ENCODE results near the gene MACROD2. TPM values are rescaled to one million over a fixed set of nuclear protein-coding genes. Genes with fewer than 3 reads are reported as not detected.

Gene MACROD2
- total and polyA plus RNA-seq, 2 of the 4 experiments (the other 2 are of a cell fraction): not detected

- no peaks in the 10 kb centered on the region for H3K36me3 ChIP-seq (ENCODE audit: control insufficient read depth, insufficient read depth, low read length)
- H2BK15ac ChIP-seq (ENCODE audit: low read depth, low read length): no peak overlapping the region
- no peak overlapping the region for H2BK20ac ChIP-seq (ENCODE audit: low read depth, low read length)
- no peaks in the 10 kb centered on the region for H3K4me1 ChIP-seq (ENCODE audit: control insufficient read depth, insufficient read depth, low read length)
- H3K4me3 ChIP-seq (ENCODE audit: insufficient read depth, low read depth, low read length): no peak overlapping the region
- ChIA-PET POLR2A (ENCODE audit: unreplicated experiment) (no interaction called here), CTCF (no interaction called here)
- H3K56ac ChIP-seq (ENCODE audit: extremely low read depth, insufficient read depth, low read length): no peak overlapping the region
- no peaks in the 10 kb centered on the region for H4K20me1 ChIP-seq (ENCODE audit: insufficient read depth, low read length)
- H3K9me3 ChIP-seq (ENCODE audit: control insufficient read depth, insufficient read depth, low read length): peaks cover 3% of the 10 kb centered on the region; the same call in 1 of the 2 replicates
- H3K9me1 ChIP-seq (ENCODE audit: insufficient read depth, low read length): no peaks in the 10 kb centered on the region
- H2AK5ac ChIP-seq (ENCODE audit: low read depth, low read length): no peak overlapping the region
- DNase-seq: no peak
- no peak overlapping the region for H3K4me2 ChIP-seq (ENCODE audit: low read depth, low read length)
- H2BK5ac ChIP-seq (ENCODE audit: low read depth, low read length, poor library complexity, severe bottlenecking): no peak overlapping the region
- no peak overlapping the region for H2AFZ ChIP-seq (replicated peaks; ENCODE audit: low read length, poor library complexity)
- no peak overlapping the region for H4K8ac ChIP-seq (ENCODE audit: low read depth in 2 of 2, low read length in 2 of 2)
- BruUV-seq (replicated peaks): no TSS peak
- dilution Hi-C loops (cut with HindIII; ENCODE audit: low sequenced_read_pairs, unreplicated experiment) (no loop called here), intact Hi-C loops (cut with micrococcal nuclease) (no loop called here), in situ Hi-C loops (cut with MboI; ENCODE audit: low sequenced_read_pairs) (no loop called here)
- no peak overlapping the region for H3K9ac ChIP-seq (ENCODE audit: low read depth, low read length)
- H3K79me1 ChIP-seq (ENCODE audit: low read depth in 1 of 2, low read length in 2 of 2): no peaks in the 10 kb centered on the region
- no peak overlapping the region for H3K14ac ChIP-seq (replicated peaks; ENCODE audit: low read depth, low read length)
- no peak overlapping the region for H4K91ac ChIP-seq (ENCODE audit: insufficient read depth, low read depth, low read length)
- TF ChIP-seq RAD21 (IDR thresholded peaks at IDR 0.05; ENCODE audit: low read length) (no peak), POLR2A (IDR thresholded peaks at IDR 0.05; ENCODE audit: low read depth, low read length) (no peak), SMC3 (IDR thresholded peaks at IDR 0.05; ENCODE audit: low read depth, low read length) (no peak), CEBPB (IDR thresholded peaks at IDR 0.05; ENCODE audit: low read depth, low read length) (no peak), NFE2L2 (IDR thresholded peaks at IDR 0.05; ENCODE audit: low read depth, low read length) (no peak), FOS (IDR thresholded peaks at IDR 0.05; ENCODE audit: low read depth, low read length) (no peak), MXI1 (IDR thresholded peaks at IDR 0.05; ENCODE audit: borderline replicate concordance, low read depth, low read length) (no peak), CTCF (conservative IDR thresholded peaks at IDR 0.05; ENCODE audit: low read depth, low read length) (no peak), MAFK (IDR thresholded peaks at IDR 0.05; ENCODE audit: low read depth, low read length) (no peak), CHD1 (IDR thresholded peaks at IDR 0.05; ENCODE audit: low read depth, low read length) (no peak), RCOR1 (IDR thresholded peaks at IDR 0.05; ENCODE audit: insufficient replicate concordance, low read length) (no peak), MAZ (IDR thresholded peaks at IDR 0.05; ENCODE audit: borderline replicate concordance, low read depth, low read length) (no peak)
- TF ChIP-seq, protein P1, sequence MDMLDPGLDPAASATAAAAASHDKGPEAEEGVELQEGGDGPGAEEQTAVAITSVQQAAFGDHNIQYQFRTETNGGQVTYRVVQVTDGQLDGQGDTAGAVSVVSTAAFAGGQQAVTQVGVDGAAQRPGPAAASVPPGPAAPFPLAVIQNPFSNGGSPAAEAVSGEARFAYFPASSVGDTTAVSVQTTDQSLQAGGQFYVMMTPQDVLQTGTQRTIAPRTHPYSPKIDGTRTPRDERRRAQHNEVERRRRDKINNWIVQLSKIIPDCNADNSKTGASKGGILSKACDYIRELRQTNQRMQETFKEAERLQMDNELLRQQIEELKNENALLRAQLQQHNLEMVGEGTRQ (IDR thresholded peaks at IDR 0.05; ENCODE audit: low read depth, low read length): no peak
- TF ChIP-seq, protein P2, sequence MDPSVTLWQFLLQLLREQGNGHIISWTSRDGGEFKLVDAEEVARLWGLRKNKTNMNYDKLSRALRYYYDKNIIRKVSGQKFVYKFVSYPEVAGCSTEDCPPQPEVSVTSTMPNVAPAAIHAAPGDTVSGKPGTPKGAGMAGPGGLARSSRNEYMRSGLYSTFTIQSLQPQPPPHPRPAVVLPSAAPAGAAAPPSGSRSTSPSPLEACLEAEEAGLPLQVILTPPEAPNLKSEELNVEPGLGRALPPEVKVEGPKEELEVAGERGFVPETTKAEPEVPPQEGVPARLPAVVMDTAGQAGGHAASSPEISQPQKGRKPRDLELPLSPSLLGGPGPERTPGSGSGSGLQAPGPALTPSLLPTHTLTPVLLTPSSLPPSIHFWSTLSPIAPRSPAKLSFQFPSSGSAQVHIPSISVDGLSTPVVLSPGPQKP (IDR thresholded peaks at IDR 0.05; ENCODE audit: borderline replicate concordance, low read depth, low read length): no peak
- H3K27me3 ChIP-seq (ENCODE audit: control insufficient read depth, insufficient read depth, low read length): no peaks in the 10 kb centered on the region
- H4K5ac ChIP-seq (ENCODE audit: low read depth, low read length): no peak overlapping the region
- H3K27ac ChIP-seq (ENCODE audit: insufficient read depth, low read length): no peak overlapping the region
- H2BK120ac ChIP-seq (ENCODE audit: low read depth, low read length): no peak overlapping the region
- no peak overlapping the region for H3K4ac ChIP-seq (ENCODE audit: low read depth, low read length)
- no peak for ATAC-seq (ENCODE audit: low read depth)
- H3K23ac ChIP-seq (ENCODE audit: low read depth, low read length): no peak overlapping the region
- no peak overlapping the region for H2AK9ac ChIP-seq (replicated peaks; ENCODE audit: low read depth, low read length, poor library complexity)
- H3K18ac ChIP-seq (ENCODE audit: low read depth, low read length): no peak overlapping the region
These were observed 1950.0 kb downstream of the MACROD2 start for GRCh38 chr20:15945289-15945688.

All from IMR-90 (cell line).